Esophagus (tissue), 2 donors: ENCODE results near the gene TEDDM1. TPM values are rescaled to one million over a fixed set of nuclear protein-coding genes. Genes with fewer than 3 reads are reported as not detected.

Source experiments
- H3K27ac ChIP-seq, 2 donors: one replicate each; pipeline ENCODE4 v1.5.1; 2013; ENCODE audit warnings: low read depth in 2 of 2, mild to moderate bottlenecking in 2 of 2, inconsistent platforms in 1 of 2, low read length in 1 of 2, moderate library complexity in 1 of 2
- H3K27me3 ChIP-seq, 2 donors: one replicate each; pipeline ENCODE4 v1.6.1; 2013; ENCODE audit warnings: low read length in 2 of 2, control low read depth in 1 of 2, mild to moderate bottlenecking in 1 of 2; ENCODE audit not compliant: insufficient read depth in 2 of 2, control insufficient read depth in 1 of 2
- H3K36me3 ChIP-seq, 2 donors: one replicate each; pipeline ENCODE4 v1.6.1; 2013; ENCODE audit warnings: low read length in 1 of 2; ENCODE audit not compliant: control insufficient read depth in 2 of 2, insufficient read depth in 2 of 2
- H3K4me1 ChIP-seq, 2 donors: one replicate each; pipeline ENCODE4 v1.6.1; 2013; ENCODE audit warnings: low read length in 1 of 2; ENCODE audit not compliant: control insufficient read depth in 2 of 2, insufficient read depth in 2 of 2
- H3K4me3 ChIP-seq, 2 donors: one replicate each; pipeline ENCODE4 v1.5.1; 2013; ENCODE audit warnings: low read length in 2 of 2, mild to moderate bottlenecking in 2 of 2, low read depth in 1 of 2, moderate library complexity in 1 of 2
- H3K9me3 ChIP-seq, 2 donors: one replicate each; pipeline ENCODE4 v1.6.1; 2013; ENCODE audit warnings: mild to moderate bottlenecking in 2 of 2, low read depth in 1 of 2, low read length in 1 of 2, moderate library complexity in 1 of 2; ENCODE audit not compliant: control insufficient read depth in 2 of 2, insufficient read depth in 1 of 2
- WGBS, 2 donors: extraction: QIAGEN DNeasy Blood & Tissue Kit; methylation state at CpG; one replicate each; pipeline ENCODE4 v1.1.7; 2013; 5-methylcytosine and 5-hydroxymethylcytosine counted together
- polyA plus RNA-seq, 2 donors: library from polyadenylated mRNA; stranded (reverse); fragments of 200-250 nt; gene quantifications; one replicate each; pipeline ENCODE4 v1.2.3, GENCODE V29; 2013
- donor health status: healthy with polysubstance abuse.
- donor health status: Bipolar disorder and iron deficiency.

Gene TEDDM1
- polyA plus RNA-seq, 2 donors: 0.06 TPM; not detected in 1

DNA sequence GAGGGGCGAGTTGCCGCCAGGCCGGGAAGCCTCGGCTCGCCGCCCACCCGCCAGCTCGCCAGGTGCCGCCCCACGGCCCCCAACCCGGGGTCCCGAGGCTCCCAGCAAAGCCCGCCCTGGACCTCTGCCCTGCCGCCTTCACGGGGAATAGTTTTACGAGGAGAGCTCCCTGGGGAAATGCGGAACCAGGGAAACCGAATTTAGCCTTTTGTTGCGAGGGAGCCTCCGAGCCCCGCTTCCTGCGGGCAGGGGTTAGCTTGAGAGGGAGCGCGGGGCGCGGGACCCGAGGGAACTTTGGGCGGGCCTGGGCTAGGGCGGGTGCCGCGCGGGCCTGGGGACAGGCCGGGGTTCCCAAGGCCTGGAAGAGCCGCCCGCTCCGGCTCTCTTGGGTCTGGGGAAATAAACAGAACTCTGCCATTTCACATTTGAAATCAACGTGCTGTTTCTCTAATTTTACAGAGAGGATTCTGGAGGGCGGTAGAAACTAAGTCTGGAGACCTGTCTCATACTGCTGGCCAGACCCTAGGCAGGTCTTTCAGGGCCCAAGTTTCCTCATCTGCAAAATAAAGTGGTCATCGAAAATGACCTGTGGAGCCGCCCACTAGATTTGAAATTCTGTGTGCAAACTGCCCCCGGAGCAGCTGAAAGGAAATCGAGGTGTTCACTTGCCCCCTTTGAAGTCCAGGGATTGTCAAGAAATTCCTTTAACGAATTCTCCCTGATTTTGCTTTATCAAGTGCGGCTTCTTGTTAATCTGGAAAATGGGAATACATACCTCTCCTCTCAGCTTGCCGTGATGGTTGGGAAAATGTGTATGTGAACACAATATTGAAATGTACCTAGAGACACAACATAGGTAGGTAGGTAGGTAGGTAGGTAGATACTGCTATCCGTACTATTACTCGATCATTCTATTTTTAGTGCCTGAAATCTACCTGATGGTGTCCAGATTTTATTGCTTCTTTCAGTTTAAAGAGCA, 8.1 kb downstream of the TEDDM1 start:
- no peaks in the 10 kb centered on the region for H3K4me1 ChIP-seq
- H3K4me3 ChIP-seq: peak overlapping the region; percentile 82 to 95
- H3K36me3 ChIP-seq: peaks cover 0 to 3% of the 10 kb centered on the region in 2 donors
- no peaks in the 10 kb centered on the region for H3K9me3 ChIP-seq
- H3K27ac ChIP-seq: peak overlapping the region; percentile 96 to 97
- WGBS, 2 donors: 15 to 20% methylated on average over 35 to 47 of the region's 47 CpGs
- no peaks in the 10 kb centered on the region for H3K27me3 ChIP-seq

DNA sequence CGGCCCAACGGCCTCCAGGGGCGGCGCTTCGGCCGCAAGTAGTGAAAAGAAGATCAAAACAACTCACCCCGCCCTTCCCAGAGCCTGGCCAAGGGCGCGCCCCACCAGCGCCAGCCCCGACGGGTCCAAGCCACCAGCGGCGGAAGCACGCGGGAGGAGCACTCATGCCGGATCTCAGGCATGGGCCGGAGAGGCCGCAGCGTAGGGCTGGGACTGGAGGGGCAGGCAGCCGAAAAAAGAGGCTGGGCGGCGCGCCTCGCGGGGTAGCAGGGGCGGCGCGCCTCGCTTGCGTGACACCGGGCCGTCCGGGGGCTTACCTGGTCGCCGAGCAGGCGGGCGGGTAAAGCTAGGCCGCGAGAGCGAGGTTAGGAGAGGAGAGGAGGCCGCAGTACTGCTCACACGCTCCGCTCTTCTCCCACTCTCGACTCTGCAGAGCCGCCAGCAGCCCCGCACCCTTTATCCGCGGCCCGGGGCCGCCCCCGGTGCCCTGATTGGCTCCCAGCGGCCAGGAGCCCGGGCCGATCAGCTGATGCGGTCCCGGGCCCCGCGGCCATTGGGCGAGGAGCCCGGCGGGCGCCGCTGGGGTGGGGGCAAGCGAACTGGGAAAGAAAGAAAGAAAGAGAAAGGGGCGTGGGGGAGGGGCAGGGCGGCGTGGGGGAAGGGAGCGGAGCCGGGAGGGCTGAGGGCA, 9.0 kb downstream of the TEDDM1 start, which contains the start of gene GLUL:
GLUL (minus strand) TSS at position 429 of the 688 bp plus-strand sequence. CDS start 3,053 bp downstream, outside the sequence.
- peaks cover 6 to 7% of the 10 kb centered on the region in 2 donors for H3K36me3 ChIP-seq
- peak within 1 kb of the TSS; percentile 96 to 97 for H3K27ac ChIP-seq
- 1% methylated on average over 67 to 70 of the region's 70 CpGs for WGBS, 2 donors
- H3K4me1 ChIP-seq: no peaks in the 10 kb centered on the region
- H3K4me3 ChIP-seq: peak within 1 kb of the TSS; percentile 82 to 95
- no peaks in the 10 kb centered on the region for H3K9me3 ChIP-seq
- no peaks in the 10 kb centered on the region for H3K27me3 ChIP-seq

GRCh38 chr1:182391028-182391361, 9.5 kb downstream of the TEDDM1 start:
- Histone ChIP-seq H3K4me3 (peak overlapping the region; percentile 82 to 95), H3K27ac (peak overlapping the region; percentile 96 to 97), H3K4me1 (no peaks in the 10 kb centered on the region), H3K27me3 (no peaks in the 10 kb centered on the region), H3K9me3 (no peaks in the 10 kb centered on the region), H3K36me3 (peaks cover 11 to 12% of the 10 kb centered on the region in 2 donors)
- 0 to 1% methylated on average over 33 to 35 of the region's 35 CpGs for WGBS, 2 donors

GRCh38 chr1:182389619-182390047, 10.8 kb downstream of the TEDDM1 start:
- Histone ChIP-seq H3K36me3 (peaks cover 21 to 23% of the 10 kb centered on the region in 2 donors), H3K4me1 (no peaks in the 10 kb centered on the region), H3K27ac (peak overlapping the region; percentile 96 to 97)

GRCh38 chr1:182388392-182389134, 11.9 kb downstream of the TEDDM1 start:
- peak overlapping the region in 1 of 2 donors; percentile 68 for H3K27ac ChIP-seq
- H3K4me3 ChIP-seq: peak overlapping the region; percentile 26 to 82
- H3K27me3 ChIP-seq: no peaks in the 10 kb centered on the region
- H3K9me3 ChIP-seq: no peaks in the 10 kb centered on the region
- H3K4me1 ChIP-seq: no peaks in the 10 kb centered on the region
- H3K36me3 ChIP-seq: peaks cover 31 to 33% of the 10 kb centered on the region in 2 donors
- 57 to 61% methylated on average over 5 of the region's 5 CpGs for WGBS, 2 donors

More at GRCh38 chr1:182389619-182390047, 10.8 kb downstream of the TEDDM1 start:
- WGBS, 2 donors: 3 to 5% methylated on average over 13 of the region's 13 CpGs
- Histone ChIP-seq H3K4me3 (peak overlapping the region; percentile 82 to 95), H3K9me3 (no peaks in the 10 kb centered on the region), H3K27me3 (no peaks in the 10 kb centered on the region)

GRCh38 chr1:182387566-182387965, 12.9 kb downstream of the TEDDM1 start:
- Histone ChIP-seq H3K27ac (no peak overlapping the region), H3K4me1 (no peaks in the 10 kb centered on the region), H3K9me3 (no peaks in the 10 kb centered on the region), H3K4me3 (peak overlapping the region in 1 of 2 donors; percentile 82), H3K27me3 (no peaks in the 10 kb centered on the region), H3K36me3 (peaks cover 31 to 35% of the 10 kb centered on the region in 2 donors)
- 79 to 83% methylated on average over 2 of the region's 2 CpGs for WGBS, 2 donors

DNA sequence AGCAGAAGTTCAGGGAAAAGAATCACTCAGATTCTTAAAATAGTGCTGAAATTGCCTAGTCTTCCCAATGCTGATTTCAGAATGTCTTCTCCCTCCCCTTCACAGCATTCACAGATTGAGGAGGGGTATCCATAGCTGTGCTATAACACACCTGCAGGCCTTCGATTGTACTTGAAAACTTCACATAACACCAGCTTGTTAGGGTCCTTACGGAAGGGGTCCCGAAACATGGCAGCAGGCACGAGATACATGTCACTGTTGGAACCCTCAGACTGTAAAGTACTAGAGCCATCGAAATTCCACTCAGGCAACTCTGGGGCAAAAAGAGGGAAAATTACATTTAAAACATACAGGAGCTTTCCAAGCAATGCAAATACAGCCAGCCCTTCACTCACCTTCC, 13.5 kb downstream of the TEDDM1 start:
- Histone ChIP-seq H3K27me3 (no peaks in the 10 kb centered on the region), H3K27ac (no peak overlapping the region), H3K4me1 (no peaks in the 10 kb centered on the region), H3K4me3 (no peak overlapping the region), H3K36me3 (peaks cover 31 to 35% of the 10 kb centered on the region in 2 donors), H3K9me3 (no peaks in the 10 kb centered on the region)
- 95 to 98% methylated on average over 5 of the region's 5 CpGs for WGBS, 2 donors

DNA sequence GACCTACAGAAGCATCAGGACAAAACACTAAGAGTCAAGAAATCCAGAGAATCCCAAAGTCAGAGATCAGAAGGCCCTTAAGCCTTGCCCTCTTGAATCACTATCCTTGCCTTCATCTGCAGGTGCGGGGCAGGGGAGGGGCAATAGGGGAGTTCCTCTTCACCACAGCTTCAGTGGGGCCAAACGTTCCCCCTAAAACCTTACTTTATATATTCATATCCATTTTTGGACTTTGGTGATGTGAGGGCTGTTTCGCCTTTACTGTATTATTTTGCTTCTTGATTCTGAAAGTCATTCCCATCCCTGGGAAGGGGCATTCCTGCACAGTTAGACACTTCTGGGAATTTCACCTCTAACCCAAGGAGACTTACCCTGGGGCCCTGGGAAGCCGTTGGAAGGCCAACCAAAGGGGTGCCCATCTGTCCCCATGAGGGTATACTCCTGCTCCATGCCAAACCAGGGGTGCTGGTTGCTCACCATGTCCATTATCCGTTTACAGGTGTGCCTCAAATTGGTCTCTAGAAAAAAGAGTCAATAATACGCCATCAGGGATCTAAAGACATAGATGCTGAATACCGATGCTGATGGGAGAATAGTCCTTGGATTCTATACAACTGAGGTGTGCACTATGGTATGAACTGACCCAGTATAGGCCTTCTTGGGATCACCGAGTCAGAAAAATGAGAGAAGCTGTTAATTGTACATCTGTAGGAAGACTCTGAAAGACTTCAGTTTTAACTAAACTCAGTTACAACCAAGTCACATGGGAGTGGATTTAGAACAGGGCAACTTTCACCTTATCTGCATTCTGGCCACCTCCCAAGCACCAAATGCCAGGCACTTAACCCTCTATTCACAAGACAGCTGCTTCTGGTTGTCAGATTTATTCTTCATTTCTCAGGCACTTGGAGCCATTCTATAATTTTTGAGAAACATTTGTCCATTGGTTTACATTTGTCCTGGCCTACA, 14.3 kb downstream of the TEDDM1 start:
- no peak overlapping the region for H3K4me3 ChIP-seq
- H3K36me3 ChIP-seq: peaks cover 31 to 35% of the 10 kb centered on the region in 2 donors
- H3K4me1 ChIP-seq: no peaks in the 10 kb centered on the region
- no peaks in the 10 kb centered on the region for H3K27me3 ChIP-seq
- no peaks in the 10 kb centered on the region for H3K9me3 ChIP-seq
- WGBS, 2 donors: 90% methylated on average over 8 of the region's 8 CpGs
- H3K27ac ChIP-seq: no peak overlapping the region
